Ishikawa (cell line): ENCODE results near the gene CTH.

Source experiments
- CEBPB ChIP-seq: IDR thresholded peaks from 2 replicates; pipeline ENCODE4 v1.6.1; 2012
- CREB1 ChIP-seq: IDR thresholded peaks from 2 replicates; pipeline ENCODE4 v1.6.1; 2012; ENCODE audit warnings: low read depth
- EGR1 ChIP-seq: IDR thresholded peaks from 2 replicates; pipeline ENCODE4 v1.6.1; 2012
- EP300 ChIP-seq: IDR thresholded peaks from 2 replicates; pipeline ENCODE4 v1.6.1; 2012; ENCODE audit warnings: borderline replicate concordance
- FOXM1 ChIP-seq: IDR thresholded peaks from 2 replicates; pipeline ENCODE4 v1.6.1; 2012; ENCODE audit warnings: low read depth, borderline replicate concordance
- MAX ChIP-seq: IDR thresholded peaks from 2 replicates; pipeline ENCODE4 v1.6.1; 2012
- NFIC ChIP-seq: IDR thresholded peaks from 2 replicates; pipeline ENCODE4 v1.6.1; 2012
- RAD21 ChIP-seq: IDR thresholded peaks from 2 replicates; pipeline ENCODE4 v1.6.1; 2012; ENCODE audit warnings: low read depth
- TAF1 ChIP-seq: IDR thresholded peaks from 2 replicates; pipeline ENCODE4 v1.6.1; 2012; ENCODE audit warnings: low read depth, mild to moderate bottlenecking
- TCF12 ChIP-seq: IDR thresholded peaks from 2 replicates; pipeline ENCODE4 v1.6.1; 2012; ENCODE audit warnings: low read depth
- USF1 ChIP-seq: IDR thresholded peaks from 2 replicates; pipeline ENCODE4 v1.6.1; 2012
- TF ChIP-seq, protein P1 (sequence below): IDR thresholded peaks from 2 replicates; pipeline ENCODE4 v1.6.1; 2012; ENCODE audit warnings: low read depth, mild to moderate bottlenecking

GRCh38 chr1:70467531-70467930 is 56.5 kb downstream of the CTH start:
- TF ChIP-seq NFIC (no peak), EGR1 (no peak), EP300 (no peak), TAF1 (no peak), CREB1 (no peak), MAX (no peak), RAD21 (no peak), CEBPB (no peak), FOXM1 (no peak), TCF12 (no peak), USF1 (no peak)
- TF ChIP-seq, protein P1, sequence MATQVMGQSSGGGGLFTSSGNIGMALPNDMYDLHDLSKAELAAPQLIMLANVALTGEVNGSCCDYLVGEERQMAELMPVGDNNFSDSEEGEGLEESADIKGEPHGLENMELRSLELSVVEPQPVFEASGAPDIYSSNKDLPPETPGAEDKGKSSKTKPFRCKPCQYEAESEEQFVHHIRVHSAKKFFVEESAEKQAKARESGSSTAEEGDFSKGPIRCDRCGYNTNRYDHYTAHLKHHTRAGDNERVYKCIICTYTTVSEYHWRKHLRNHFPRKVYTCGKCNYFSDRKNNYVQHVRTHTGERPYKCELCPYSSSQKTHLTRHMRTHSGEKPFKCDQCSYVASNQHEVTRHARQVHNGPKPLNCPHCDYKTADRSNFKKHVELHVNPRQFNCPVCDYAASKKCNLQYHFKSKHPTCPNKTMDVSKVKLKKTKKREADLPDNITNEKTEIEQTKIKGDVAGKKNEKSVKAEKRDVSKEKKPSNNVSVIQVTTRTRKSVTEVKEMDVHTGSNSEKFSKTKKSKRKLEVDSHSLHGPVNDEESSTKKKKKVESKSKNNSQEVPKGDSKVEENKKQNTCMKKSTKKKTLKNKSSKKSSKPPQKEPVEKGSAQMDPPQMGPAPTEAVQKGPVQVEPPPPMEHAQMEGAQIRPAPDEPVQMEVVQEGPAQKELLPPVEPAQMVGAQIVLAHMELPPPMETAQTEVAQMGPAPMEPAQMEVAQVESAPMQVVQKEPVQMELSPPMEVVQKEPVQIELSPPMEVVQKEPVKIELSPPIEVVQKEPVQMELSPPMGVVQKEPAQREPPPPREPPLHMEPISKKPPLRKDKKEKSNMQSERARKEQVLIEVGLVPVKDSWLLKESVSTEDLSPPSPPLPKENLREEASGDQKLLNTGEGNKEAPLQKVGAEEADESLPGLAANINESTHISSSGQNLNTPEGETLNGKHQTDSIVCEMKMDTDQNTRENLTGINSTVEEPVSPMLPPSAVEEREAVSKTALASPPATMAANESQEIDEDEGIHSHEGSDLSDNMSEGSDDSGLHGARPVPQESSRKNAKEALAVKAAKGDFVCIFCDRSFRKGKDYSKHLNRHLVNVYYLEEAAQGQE = no peak
